ENCODE results near the gene CHKA.

- TF ChIP-seq CTCF (IDR thresholded peaks at IDR 0.05; ENCODE audit: extremely low read depth in 1 of 2, insufficient read depth in 1 of 2, low read depth in 1 of 2, low read length in 2 of 2) (no peak), POLR2A (IDR thresholded peaks at IDR 0.05; ENCODE audit: low read depth, low read length) (no peak), POLR2AphosphoS5 (IDR thresholded peaks at IDR 0.05; ENCODE audit: insufficient read depth, low read depth, low read length) (no peak), MAX (IDR thresholded peaks at IDR 0.05; ENCODE audit: insufficient read depth, insufficient read length) (no peak), EZH2 (IDR thresholded peaks at IDR 0.05; ENCODE audit: borderline replicate concordance, low read depth, low read length, severe bottlenecking) (no peak)
These were observed 40.3 kb downstream of the CHKA start for GRCh38 chr11:68080860-68081259.

All from endothelial cell of umbilical vein (primary cell).